ENCODE data around the gene COL4A2.

- TF ChIP-seq CTCF (conservative IDR thresholded peaks at IDR 0.05; ENCODE audit: low read length) = no peak
- no peak for TF ChIP-seq EZH2phosphoT487 (IDR thresholded peaks at IDR 0.05; ENCODE audit: borderline replicate concordance)
Observed at GRCh38 chr13:110506859-110507566, 199.9 kb downstream of the COL4A2 start.
